HepG2 (cell line): ENCODE data around the gene IGFBP7. TPM values are rescaled to one million over a fixed set of nuclear protein-coding genes. Genes with fewer than 3 reads are reported as not detected.

Source experiments
- ATAC-seq: fragments of 200-7000 bp; cut with Tn5 transposase; 3 replicates; pipeline ENCODE4 v1.9.1; 2020; ENCODE audit warnings: mild to moderate bottlenecking, moderate library complexity
- BruUV-seq: library from RNA; stranded (reverse); fragments of 400-500 nt; replicated peaks from 2 replicates; lab custom pipeline; 2021; lab: Mats Ljungman, UMichigan
- CTCF ChIA-PET: fragments of 300-600 bp; formaldehyde crosslinking; extraction: SDS; loops from one replicate; lab custom pipeline; 2021; ENCODE audit warnings: low total read pairs, inconsistent platforms, low intra/inter-chr PET ratio; lab: Yijun Ruan, JAX
- POLR2A ChIA-PET: fragments of 350-600 bp; sonication (Branson Sonifier 250); formaldehyde crosslinking; loops from one replicate; lab custom pipeline; 2020; ENCODE audit warnings: antibody characterized with exemption, inconsistent platforms; lab: Yijun Ruan, JAX
- DNase-seq: peaks from one replicate; pipeline ENCODE4 v3.0.0-alpha.2; 2015; ENCODE audit warnings: low spot score
- FAIRE-seq: peaks from 3 replicates; lab custom pipeline; 2011; peaks lifted over from hg19 to GRCh38; lab: Jason Lieb, UNC
- H2AFZ ChIP-seq: one replicate; pipeline ENCODE4 v1.6.1; 2011; ENCODE audit warnings: low read length, inconsistent platforms
- H3K27ac ChIP-seq: fragments of 300-600 bp; 3 replicates; pipeline ENCODE4 v1.8.0; 2011; ENCODE audit warnings: mixed run types, mild to moderate bottlenecking, mixed read lengths, low read length, inconsistent platforms; ENCODE audit not compliant: insufficient read depth; ENCODE audit errors: extremely low read length
- H3K27me3 ChIP-seq, 2 experiments: fragments of 200-600 bp in 1 of 2; 2 replicates in 1 of 2; 3 replicates in 1 of 2; pipeline versions ENCODE4 v1.6.0 to v1.8.0; 2011; ENCODE audit warnings: low read length in 2 of 2, mild to moderate bottlenecking in 2 of 2, moderate library complexity in 2 of 2, inconsistent platforms in 1 of 2; ENCODE audit not compliant: insufficient read depth in 2 of 2, control insufficient read depth in 1 of 2
- H3K36me3 ChIP-seq, 2 experiments: fragments of 200-600 bp in 1 of 2; replicated peaks in 1 of 2; 2 replicates in 1 of 2; 3 replicates in 1 of 2; pipeline versions ENCODE4 v1.5.1 to v1.8.0; 2011; ENCODE audit warnings: low read length in 2 of 2, inconsistent platforms in 1 of 2; ENCODE audit not compliant: insufficient read depth in 2 of 2, control insufficient read depth in 1 of 2
- H3K4me1 ChIP-seq: 2 replicates; pipeline ENCODE4 v1.5.1; 2012; ENCODE audit warnings: low read length, inconsistent platforms; ENCODE audit not compliant: insufficient read depth
- H3K4me2 ChIP-seq: 2 replicates; pipeline ENCODE4 v1.6.0; 2011; ENCODE audit warnings: low read depth, low read length, inconsistent platforms
- H3K4me3 ChIP-seq, 3 experiments: fragments of 200-600 bp in 1 of 3; sonication (generic), shearing (Covaris generic) in 1 of 3; replicated peaks in 1 of 3; 2 replicates each; pipeline ENCODE4 v1.5.1; 2011 to 2016; ENCODE audit warnings: low read length in 3 of 3, inconsistent platforms in 2 of 3, low read depth in 2 of 3, mild to moderate bottlenecking in 2 of 3, control low read depth in 1 of 3, mixed read lengths in 1 of 3; ENCODE audit not compliant: insufficient read depth in 1 of 3
- H3K79me2 ChIP-seq: one replicate; pipeline ENCODE4 v1.6.1; 2011; ENCODE audit warnings: low read length, inconsistent platforms; ENCODE audit not compliant: insufficient read depth
- H3K9ac ChIP-seq: 2 replicates; pipeline ENCODE4 v1.6.0; 2011; ENCODE audit warnings: mild to moderate bottlenecking, low read depth, low read length, inconsistent platforms; ENCODE audit not compliant: insufficient read depth
- H3K9me3 ChIP-seq: 2 replicates; pipeline ENCODE4 v1.5.1; 2012; ENCODE audit warnings: mild to moderate bottlenecking, low read length
- H4K20me1 ChIP-seq: 2 replicates; pipeline ENCODE4 v1.6.0; 2011; ENCODE audit warnings: inconsistent platforms, mild to moderate bottlenecking, low read length, moderate library complexity; ENCODE audit not compliant: insufficient read depth
- CENPX ChIP-seq: sonication (generic); formaldehyde crosslinking; IDR thresholded peaks from 2 replicates; pipeline ENCODE4 v1.9.0; 2021; ENCODE audit warnings: mild to moderate bottlenecking, missing genetic modification reagents, moderate library complexity
- EP300 ChIP-seq, 3 experiments: sonication (generic) in 1 of 3; formaldehyde crosslinking in 1 of 3; IDR thresholded peaks; 2 replicates each; pipeline versions ENCODE4 v1.5.1 to v1.6.1; 2011 to 2020; ENCODE audit warnings: low read depth in 2 of 3, low read length in 2 of 3, borderline replicate concordance in 1 of 3, improper control_type of control experiment in 1 of 3, mild to moderate bottlenecking in 1 of 3, missing genetic modification reagents in 1 of 3, moderate library complexity in 1 of 3
- MIXL1 ChIP-seq: IDR thresholded peaks from 2 replicates; pipeline ENCODE4 v1.6.1; 2016
- MLLT10 ChIP-seq: sonication (generic); formaldehyde crosslinking; IDR thresholded peaks from 2 replicates; pipeline ENCODE4 v1.4.0; 2020; ENCODE audit warnings: missing genetic modification reagents
- NAIF1 ChIP-seq: sonication (generic); formaldehyde crosslinking; IDR thresholded peaks from 2 replicates; pipeline ENCODE4 v1.5.0; 2020; ENCODE audit warnings: mild to moderate bottlenecking, missing genetic modification reagents, borderline replicate concordance
- NR2F1 ChIP-seq, 2 experiments: fragments of 450-650 bp in 1 of 2; formaldehyde crosslinking in 1 of 2; IDR thresholded peaks; 2 replicates each; pipeline versions ENCODE4 v1.5.0 to v1.6.1; 2016 to 2020; ENCODE audit warnings: mild to moderate bottlenecking in 1 of 2, missing compliant biosample characterization in 1 of 2, missing genetic modification reagents in 1 of 2, moderate library complexity in 1 of 2
- PHB2 ChIP-seq: fragments of 450-650 bp; IDR thresholded peaks from 2 replicates; pipeline ENCODE4 v1.6.1; 2018; ENCODE audit not compliant: partially characterized antibody
- ZNF263 ChIP-seq: sonication (generic); formaldehyde crosslinking; IDR thresholded peaks from 2 replicates; pipeline ENCODE4 v1.4.0; 2020; ENCODE audit warnings: missing genetic modification reagents
- ZNF530 ChIP-seq: sonication (generic); formaldehyde crosslinking; IDR thresholded peaks from 2 replicates; pipeline ENCODE4 v1.5.0; 2020; ENCODE audit warnings: low read depth, mild to moderate bottlenecking, missing genetic modification reagents
- ZNF567 ChIP-seq: sonication (generic); formaldehyde crosslinking; IDR thresholded peaks from 2 replicates; pipeline ENCODE4 v1.8.1; 2023; ENCODE audit warnings: mild to moderate bottlenecking, missing genetic modification reagents, borderline replicate concordance
- ZNF687 ChIP-seq: sonication (generic); formaldehyde crosslinking; IDR thresholded peaks from 2 replicates; pipeline ENCODE4 v1.5.1; 2020; ENCODE audit warnings: mild to moderate bottlenecking, missing genetic modification reagents, moderate library complexity
- WGBS: methylation state at CpG from one replicate; pipeline ENCODE4 v1.1.6; 2017; ENCODE audit warnings: low lambda C conversion rate; 5-methylcytosine and 5-hydroxymethylcytosine counted together
- in situ Hi-C: cut with HindIII; loops from 2 replicates; pipeline ENCODE4 v1.10.0; 2017; ENCODE audit warnings: low pct_unique_long_range_greater_than_20kb; ENCODE audit not compliant: extremely low pct_ligation_motif_present
- intact Hi-C: fragments of 100-400 bp; cut with micrococcal nuclease; formaldehyde crosslinking; loops from one replicate; pipeline ENCODE4 v1.10.0; 2022; ENCODE audit not compliant: unreplicated experiment
- polyA plus RNA-seq, 8 experiments: library from polyadenylated mRNA; depleted of rRNA in 3 of 8; stranded (reverse) in 7 of 8; unstranded in 1 of 8; fragments of >200 nt; fragmentation: Illumina TruSeq in 4 of 8; extraction: Trizol in 4 of 8; gene quantifications; 2 replicates each; pipeline versions ENCODE4 v1.2.1 to v1.2.3, GENCODE V29; 2011 to 2016; ENCODE audit warnings: low read depth in 4 of 8, missing spikeins in 1 of 8, mixed read lengths in 1 of 8; ENCODE audit not compliant: insufficient read depth in 1 of 8
- total RNA-seq, 5 experiments: library from RNA; depleted of rRNA; stranded (reverse); fragments of >200 nt; fragmentation: Illumina TruSeq; extraction: Trizol; gene quantifications; 2 replicates each; pipeline ENCODE4 v1.2.3, GENCODE V29; 2016; ENCODE audit warnings: low read depth in 1 of 5
- TF ChIP-seq, protein P1 (sequence below): sonication (generic); formaldehyde crosslinking; IDR thresholded peaks from 2 replicates; pipeline ENCODE4 v1.8.1; 2023; ENCODE audit warnings: mild to moderate bottlenecking, missing genetic modification reagents

Gene IGFBP7
- total and polyA plus RNA-seq, 2 of the 13 experiments (the other 11 are each of a cell fraction or from before 2014, with no cell fraction given): 1.1 to 1.3 TPM

GRCh38 chr4:57090079-57090478, 20.1 kb downstream of the IGFBP7 start:
- FAIRE-seq (no peak), DNase-seq (no peak), ATAC-seq (no peak)
- no peak overlapping the region for H2AFZ ChIP-seq
- intact Hi-C loops: no loop called here
- 62% methylated on average over 3 of the region's 3 CpGs for WGBS
- in situ Hi-C loops: no loop called here
- H3K4me1 ChIP-seq: no peaks in the 10 kb centered on the region
- H3K4me3 ChIP-seq: no peak overlapping the region
- no peak overlapping the region for H3K27ac ChIP-seq
- no peaks in the 10 kb centered on the region for H3K27me3 ChIP-seq
- BruUV-seq: no TSS peak
- ChIA-PET CTCF (no interaction called here), POLR2A (no interaction called here)
- no peaks in the 10 kb centered on the region for H3K36me3 ChIP-seq
- TF ChIP-seq NAIF1 (CRISPR knock-in tag): no peak
- no peak for TF ChIP-seq ZNF687 (CRISPR knock-in tag)
- no peak for TF ChIP-seq CENPX (CRISPR knock-in tag)
- no peak for TF ChIP-seq ZNF567 (CRISPR knock-in tag)
- H3K4me2 ChIP-seq: no peak overlapping the region
- H3K9me3 ChIP-seq: no peaks in the 10 kb centered on the region
- H4K20me1 ChIP-seq: no peaks in the 10 kb centered on the region
- H3K9ac ChIP-seq: no peak overlapping the region
- no peaks in the 10 kb centered on the region for H3K79me2 ChIP-seq

DNA sequence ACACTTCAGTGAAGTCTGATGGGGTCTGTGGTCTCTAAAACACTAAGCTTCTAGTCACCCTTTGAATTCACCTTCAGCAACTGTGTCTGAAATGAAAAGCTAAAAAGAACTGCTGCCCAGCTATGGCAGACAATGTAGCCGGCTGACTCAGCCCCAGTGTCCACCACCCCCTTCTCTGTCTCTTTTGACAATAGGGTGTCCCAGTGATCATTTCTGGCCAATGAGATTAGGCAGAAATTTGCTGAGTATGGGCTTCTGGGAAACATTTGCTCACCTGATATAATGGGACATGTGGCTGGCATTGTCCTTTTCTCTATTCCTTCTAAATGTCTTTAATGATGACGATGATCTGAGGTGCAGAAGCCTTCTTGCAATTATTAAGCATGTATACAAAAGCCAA, 20.6 kb downstream of the IGFBP7 start:
- FAIRE-seq: no peak
- in situ Hi-C loops (no loop called here), intact Hi-C loops (no loop called here)
- no peak for DNase-seq
- H3K4me2 ChIP-seq: no peak overlapping the region
- no peak overlapping the region for H3K27ac ChIP-seq
- H3K4me1 ChIP-seq: no peaks in the 10 kb centered on the region
- CTCF ChIA-PET: no interaction called here
- BruUV-seq: no TSS peak
- no peaks in the 10 kb centered on the region for H3K36me3 ChIP-seq
- no peaks in the 10 kb centered on the region for H3K27me3 ChIP-seq
- POLR2A ChIA-PET: no interaction called here
- H3K79me2 ChIP-seq: no peaks in the 10 kb centered on the region
- no peaks in the 10 kb centered on the region for H4K20me1 ChIP-seq
- H2AFZ ChIP-seq: no peak overlapping the region
- WGBS: 6% methylated on average over 2 of the region's 2 CpGs
- ATAC-seq: no peak
- no peak overlapping the region for H3K4me3 ChIP-seq
- H3K9ac ChIP-seq: no peak overlapping the region
- H3K9me3 ChIP-seq: no peaks in the 10 kb centered on the region
- TF ChIP-seq ZNF530 (CRISPR knock-in tag): no peak
- TF ChIP-seq PHB2: no peak
- TF ChIP-seq EP300 (IDR thresholded peaks at IDR 0.05; ENCODE audit: low read depth in 2 of 2, low read length in 2 of 2): no peak
- no peak for TF ChIP-seq EP300 (CRISPR knock-in tag; IDR thresholded peaks at IDR 0.05; ENCODE audit: borderline replicate concordance)
- TF ChIP-seq, protein P1, sequence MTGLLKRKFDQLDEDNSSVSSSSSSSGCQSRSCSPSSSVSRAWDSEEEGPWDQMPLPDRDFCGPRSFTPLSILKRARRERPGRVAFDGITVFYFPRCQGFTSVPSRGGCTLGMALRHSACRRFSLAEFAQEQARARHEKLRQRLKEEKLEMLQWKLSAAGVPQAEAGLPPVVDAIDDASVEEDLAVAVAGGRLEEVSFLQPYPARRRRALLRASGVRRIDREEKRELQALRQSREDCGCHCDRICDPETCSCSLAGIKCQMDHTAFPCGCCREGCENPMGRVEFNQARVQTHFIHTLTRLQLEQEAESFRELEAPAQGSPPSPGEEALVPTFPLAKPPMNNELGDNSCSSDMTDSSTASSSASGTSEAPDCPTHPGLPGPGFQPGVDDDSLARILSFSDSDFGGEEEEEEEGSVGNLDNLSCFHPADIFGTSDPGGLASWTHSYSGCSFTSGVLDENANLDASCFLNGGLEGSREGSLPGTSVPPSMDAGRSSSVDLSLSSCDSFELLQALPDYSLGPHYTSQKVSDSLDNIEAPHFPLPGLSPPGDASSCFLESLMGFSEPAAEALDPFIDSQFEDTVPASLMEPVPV (CRISPR knock-in tag): no peak
- no peak for TF ChIP-seq MIXL1
- TF ChIP-seq MLLT10 (CRISPR knock-in tag): no peak
- TF ChIP-seq ZNF263 (CRISPR knock-in tag): no peak
- TF ChIP-seq NR2F1 (CRISPR knock-in tag; IDR thresholded peaks at IDR 0.05): no peak
